SU-DHL-6 (cell line): ENCODE measurements around the gene ZC3H7A.

Experiments
- CTCF ChIP-seq: fragments of 200-600 bp; sonication (generic); IDR thresholded peaks from one replicate; pipeline ENCODE4 v1.5.1; 2017; ENCODE audit warnings: antibody characterized with exemption, mild to moderate bottlenecking, low read length, moderate library complexity; ENCODE audit not compliant: insufficient read depth, poor library complexity, severe bottlenecking
- EZH2phosphoT487 ChIP-seq: fragments of 200-600 bp; sonication (generic), shearing (Covaris generic); conservative IDR thresholded peaks from 2 replicates; pipeline ENCODE4 v1.6.1; 2018; ENCODE audit warnings: mild to moderate bottlenecking, antibody characterized with exemption, low read length, moderate library complexity, mixed read lengths

GRCh38 chr16:11833951-11834695, 37.1 kb upstream of the ZC3H7A start:
- TF ChIP-seq CTCF (no peak), EZH2phosphoT487 (no peak)
